Gastroesophageal sphincter (tissue), 4 donors: ENCODE data around the gene BCAS4. TPM values are rescaled to one million over a fixed set of nuclear protein-coding genes. Genes with fewer than 3 reads are reported as not detected.

Experiments
- ATAC-seq: fragments of 150-250 bp; one replicate; pipeline ENCODE4 v1.9.1; 2016; ENCODE audit warnings: mild to moderate bottlenecking, moderate library complexity
- H3K27ac ChIP-seq, 4 donors: fragments of 200-600 bp; sonication (generic) in 3 of 4; 1 replicate in 3 of 4; 2 replicates in 1 of 4; pipeline ENCODE4 v1.5.1; 2016 to 2019
- H3K27me3 ChIP-seq: fragments of 200-600 bp; sonication (generic); one replicate; pipeline ENCODE4 v1.5.1; 2019
- H3K36me3 ChIP-seq, 2 donors: fragments of 200-600 bp; sonication (generic); one replicate each; pipeline ENCODE4 v1.5.1; 2019; ENCODE audit warnings: control low read depth in 1 of 2
- H3K4me1 ChIP-seq, 3 donors: fragments of 200-600 bp; sonication (generic); 1 replicate in 2 of 3; 2 replicates in 1 of 3; pipeline ENCODE4 v1.5.1; 2016 to 2019; ENCODE audit warnings: control low read depth in 2 of 3
- H3K4me3 ChIP-seq, 2 donors: fragments of 200-600 bp; sonication (generic); one replicate each; pipeline ENCODE4 v1.5.1; 2019; ENCODE audit warnings: mild to moderate bottlenecking in 1 of 2, moderate library complexity in 1 of 2
- H3K9me3 ChIP-seq, 3 donors: fragments of 200-600 bp; sonication (generic); one replicate each; pipeline ENCODE4 v1.5.1; 2017 to 2019; ENCODE audit warnings: control low read depth in 2 of 3
- EP300 ChIP-seq: sonication (generic); formaldehyde crosslinking; IDR thresholded peaks from one replicate; pipeline ENCODE4 v1.6.1; 2017; ENCODE audit warnings: antibody characterized with exemption, mild to moderate bottlenecking
- POLR2A ChIP-seq, 2 donors: fragments of 450-650 bp; IDR thresholded peaks; one replicate each; pipeline ENCODE4 v1.6.1; 2017; ENCODE audit warnings: antibody characterized with exemption in 2 of 2, mild to moderate bottlenecking in 2 of 2, moderate library complexity in 1 of 2
- POLR2AphosphoS5 ChIP-seq: sonication (generic); formaldehyde crosslinking; IDR thresholded peaks from one replicate; pipeline ENCODE4 v1.6.1; 2017; ENCODE audit warnings: antibody characterized with exemption
- WGBS, 2 donors: methylation state at CpG; one replicate each; pipeline ENCODE4 v1.1.5; 2018; ENCODE audit warnings: low coverage in 1 of 2; 5-methylcytosine and 5-hydroxymethylcytosine counted together
- total RNA-seq, 4 donors: library from RNA; depleted of rRNA; stranded (reverse); fragments of >200 nt; gene quantifications; one replicate each; pipeline ENCODE4 v1.1.0, GENCODE V29; 2016
- TF ChIP-seq, protein P1 (sequence below), 4 experiments: fragments of 200-600 bp in 2 of 4; fragments of 450-650 bp in 2 of 4; sonication (generic) in 1 of 4; IDR thresholded peaks; one replicate each; pipeline ENCODE4 v1.5.1; 2017 to 2019; ENCODE audit warnings: antibody characterized with exemption in 4 of 4, mild to moderate bottlenecking in 2 of 4, moderate library complexity in 2 of 4

The BCAS4 gene
- total RNA-seq, 4 donors from 2014 or later, result 4.4 to 18.7 (median 4.7) TPM

- no peaks in the 10 kb centered on the region for H3K9me3 ChIP-seq
- no peaks in the 10 kb centered on the region for H3K4me1 ChIP-seq
- no peaks in the 10 kb centered on the region for H3K36me3 ChIP-seq
- 43 to 45% methylated on average over 4 to 10 of the region's 23 CpGs for WGBS, 2 donors
- TF ChIP-seq POLR2A (IDR thresholded peaks at IDR 0.05) (no peak), EP300 (no peak), POLR2AphosphoS5 (peak; percentile 49)
- TF ChIP-seq, protein P1, sequence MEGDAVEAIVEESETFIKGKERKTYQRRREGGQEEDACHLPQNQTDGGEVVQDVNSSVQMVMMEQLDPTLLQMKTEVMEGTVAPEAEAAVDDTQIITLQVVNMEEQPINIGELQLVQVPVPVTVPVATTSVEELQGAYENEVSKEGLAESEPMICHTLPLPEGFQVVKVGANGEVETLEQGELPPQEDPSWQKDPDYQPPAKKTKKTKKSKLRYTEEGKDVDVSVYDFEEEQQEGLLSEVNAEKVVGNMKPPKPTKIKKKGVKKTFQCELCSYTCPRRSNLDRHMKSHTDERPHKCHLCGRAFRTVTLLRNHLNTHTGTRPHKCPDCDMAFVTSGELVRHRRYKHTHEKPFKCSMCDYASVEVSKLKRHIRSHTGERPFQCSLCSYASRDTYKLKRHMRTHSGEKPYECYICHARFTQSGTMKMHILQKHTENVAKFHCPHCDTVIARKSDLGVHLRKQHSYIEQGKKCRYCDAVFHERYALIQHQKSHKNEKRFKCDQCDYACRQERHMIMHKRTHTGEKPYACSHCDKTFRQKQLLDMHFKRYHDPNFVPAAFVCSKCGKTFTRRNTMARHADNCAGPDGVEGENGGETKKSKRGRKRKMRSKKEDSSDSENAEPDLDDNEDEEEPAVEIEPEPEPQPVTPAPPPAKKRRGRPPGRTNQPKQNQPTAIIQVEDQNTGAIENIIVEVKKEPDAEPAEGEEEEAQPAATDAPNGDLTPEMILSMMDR (IDR thresholded peaks at IDR 0.05), result no peak
- H3K4me3 ChIP-seq, result no peak overlapping the region
- no peak overlapping the region for H3K27ac ChIP-seq
- no peak for ATAC-seq
- H3K27me3 ChIP-seq, result no peaks in the 10 kb centered on the region
These were observed 60.9 kb downstream of the BCAS4 start for GRCh38 chr20:50855498-50856474.

- no peak for TF ChIP-seq POLR2AphosphoS5
- no peak for TF ChIP-seq EP300
- TF ChIP-seq, protein P1 (IDR thresholded peaks at IDR 0.05), result no peak
- no peak for TF ChIP-seq POLR2A (IDR thresholded peaks at IDR 0.05)
- Histone ChIP-seq H3K27ac (no peak overlapping the region), H3K4me3 (no peak overlapping the region), H3K36me3 (no peaks in the 10 kb centered on the region), H3K4me1 (no peaks in the 10 kb centered on the region), H3K27me3 (no peaks in the 10 kb centered on the region), H3K9me3 (no peaks in the 10 kb centered on the region)
- no peak for ATAC-seq
- 86 to 87% methylated on average over 3 to 5 of the region's 5 CpGs for WGBS, 2 donors
These were observed 61.7 kb downstream of the BCAS4 start for GRCh38 chr20:50856475-50857041.

GRCh38 chr20:50857348-50857747, 62.5 kb downstream of the BCAS4 start:
- WGBS, 2 donors, result 96 to 97% methylated on average over 5 to 6 of the region's 7 CpGs
- no peak for ATAC-seq
- Histone ChIP-seq H3K4me1 (no peaks in the 10 kb centered on the region), H3K36me3 (no peaks in the 10 kb centered on the region), H3K9me3 (no peaks in the 10 kb centered on the region), H3K27ac (no peak overlapping the region), H3K4me3 (no peak overlapping the region), H3K27me3 (no peaks in the 10 kb centered on the region)
- TF ChIP-seq POLR2AphosphoS5 (no peak), EP300 (no peak), POLR2A (IDR thresholded peaks at IDR 0.05) (no peak)
- TF ChIP-seq, protein P1 (IDR thresholded peaks at IDR 0.05), result no peak

DNA sequence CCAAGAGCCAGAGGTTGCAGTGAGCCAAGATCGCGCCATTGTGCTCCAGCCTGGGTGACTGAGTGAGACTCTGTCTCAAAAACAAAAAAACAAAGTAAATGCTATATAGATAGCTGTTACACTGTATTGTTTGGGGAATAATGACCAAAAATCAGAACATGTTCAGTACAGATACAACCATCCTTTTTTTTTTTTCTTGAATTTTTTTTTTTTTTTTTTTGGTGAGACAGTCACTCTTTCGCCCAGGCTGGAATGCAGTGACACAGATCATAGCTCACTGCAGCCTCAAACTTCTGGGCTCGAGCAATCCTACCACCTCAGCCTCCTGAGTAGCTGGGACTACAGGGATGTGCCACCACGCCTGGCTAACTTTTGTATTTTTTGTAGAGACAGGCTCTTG, 63.7 kb downstream of the BCAS4 start:
- no peaks in the 10 kb centered on the region for H3K27me3 ChIP-seq
- H3K9me3 ChIP-seq, result no peaks in the 10 kb centered on the region
- H3K4me1 ChIP-seq, result no peaks in the 10 kb centered on the region
- ATAC-seq, result no peak
- 98 to 100% methylated on average over 2 to 5 of the region's 5 CpGs for WGBS, 2 donors
- H3K4me3 ChIP-seq, result no peak overlapping the region
- no peak for TF ChIP-seq POLR2AphosphoS5
- TF ChIP-seq POLR2A (IDR thresholded peaks at IDR 0.05), result no peak
- TF ChIP-seq EP300, result no peak
- TF ChIP-seq, protein P1 (IDR thresholded peaks at IDR 0.05), result no peak
- H3K27ac ChIP-seq, result no peak overlapping the region
- H3K36me3 ChIP-seq, result no peaks in the 10 kb centered on the region
